LHCN-M2 (cell line): ENCODE measurements around the gene SPRYD3. TPM values are rescaled to one million over a fixed set of nuclear protein-coding genes. Genes with fewer than 3 reads are reported as not detected.
"Not testable (repeated sequence)": the region's sequence is repeated elsewhere in the genome, so short reads cannot be mapped to it uniquely, and the experiment has no call there.

ENCODE experiments used
- DNase-seq: peaks from one replicate; pipeline ENCODE4 v3.0.0-alpha.2; 2012; ENCODE audit warnings: low read depth
- total RNA-seq: library from RNA; depleted of rRNA; stranded (reverse); fragments of >200 nt; gene quantifications from 2 replicates; pipeline ENCODE4 v1.2.3, GENCODE V29; 2014; rRNA removed

SPRYD3 gene
- total RNA-seq, 1 experiment from 2014 or later: 21.9 TPM

DNA sequence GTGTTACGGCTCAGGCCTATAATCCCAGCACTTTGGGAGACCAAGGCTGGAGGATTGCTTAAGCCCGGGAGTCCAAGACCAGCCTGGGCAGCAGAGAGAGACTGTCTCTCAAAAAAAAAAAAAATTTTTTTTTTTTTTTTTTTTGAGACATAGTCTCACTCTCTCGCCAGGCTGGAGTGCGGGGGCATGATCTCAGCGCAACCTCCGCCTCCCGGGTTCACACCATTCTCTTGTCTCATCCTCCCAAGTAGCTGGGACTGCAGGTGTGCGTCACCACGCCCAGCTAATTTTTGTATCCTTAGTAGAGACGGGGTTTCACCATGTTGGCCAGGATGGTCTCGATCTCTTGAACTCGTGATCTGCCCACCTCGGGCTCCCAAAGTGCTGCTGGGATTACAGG lies 52.2 kb downstream of the SPRYD3 start:
- not testable (repeated sequence) for DNase-seq

DNA sequence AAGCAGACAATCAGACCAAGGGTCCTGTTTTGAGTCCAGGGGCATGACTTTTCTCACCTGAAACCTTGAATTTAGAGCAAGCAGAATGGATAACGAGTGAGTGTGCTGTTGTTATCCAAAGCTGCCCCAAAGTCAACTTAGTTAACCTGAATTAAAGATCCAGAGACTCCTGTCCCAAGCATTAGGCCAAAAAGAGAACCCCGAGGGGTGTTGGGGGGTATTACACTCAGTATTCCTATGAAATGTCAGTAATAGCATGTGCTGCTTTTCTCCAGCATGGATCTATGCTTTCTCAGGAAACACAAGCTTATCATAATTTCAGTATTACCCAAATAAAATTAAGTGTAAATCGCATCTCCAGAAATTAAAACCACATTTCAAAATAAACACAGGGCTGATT lies 53.9 kb downstream of the SPRYD3 start:
- DNase-seq: no peak

- no peak for DNase-seq
Measured at GRCh38 chr12:53014709-53015108, 64.5 kb downstream of the SPRYD3 start.

Other genes with a start within 250 kb of the SPRYD3 start
- gene KRT79, start 245.1 kb downstream of the SPRYD3 start, total RNA-seq: not detected in 2 replicates
- gene KRT78, start 230.4 kb downstream of the SPRYD3 start, total RNA-seq: not detected in 2 replicates
- 0.83 TPM in 1 of 2 replicates, not detected in the other for gene KRT8, start 174.3 kb downstream of the SPRYD3 start, total RNA-seq
- gene KRT18, start 130.3 kb downstream of the SPRYD3 start, total RNA-seq: 0.52 and 0.77 TPM in 2 replicates
- gene EIF4B, start 72.9 kb downstream of the SPRYD3 start, total RNA-seq: 468 and 479 TPM in 2 replicates
- 79.6 and 95.7 TPM in 2 replicates for gene TNS2, start 29.3 kb downstream of the SPRYD3 start, total RNA-seq
- gene IGFBP6, start 18.3 kb upstream of the SPRYD3 start, total RNA-seq: 178 and 231 TPM in 2 replicates
- not detected in 2 replicates for gene SOAT2, start 24.1 kb upstream of the SPRYD3 start, total RNA-seq
- gene ZNF740, start 101.3 kb upstream of the SPRYD3 start, total RNA-seq: 7.4 and 10.5 TPM in 2 replicates
- 5.2 and 6.1 TPM in 2 replicates for gene CSAD, start 101.5 kb upstream of the SPRYD3 start, total RNA-seq
- gene ITGB7, start 127.9 kb upstream of the SPRYD3 start, total RNA-seq: not detected in 2 replicates
- 16.9 and 17.1 TPM in 2 replicates for gene RARG, start 152.8 kb upstream of the SPRYD3 start, total RNA-seq
- gene ESPL1, start 188.9 kb upstream of the SPRYD3 start, total RNA-seq: 14.8 and 18.2 TPM in 2 replicates
- 254 and 270 TPM in 2 replicates for gene PFDN5, start 216.2 kb upstream of the SPRYD3 start, total RNA-seq
- 53.1 and 55.0 TPM in 2 replicates for gene MYG1, start 220.3 kb upstream of the SPRYD3 start, total RNA-seq
- gene AAAS, start 242.2 kb upstream of the SPRYD3 start, total RNA-seq: 64.6 and 71.2 TPM in 2 replicates